ENCODE measurements around the gene GNG2. TPM values are rescaled to one million over a fixed set of nuclear protein-coding genes. Genes with fewer than 3 reads are reported as not detected.

GNG2 gene
- total RNA-seq, 1 experiment from 2014 or later: 13.9 TPM

Other genes starting within 250 kb of the GNG2 start
- 131 and 132 TPM in 2 replicates for gene FRMD6, start 208.7 kb upstream of the GNG2 start, total RNA-seq (2014; rRNA removed; shearing (Covaris generic))
- 146 and 189 TPM in 2 replicates for gene RTRAF, start 128.9 kb downstream of the GNG2 start, total RNA-seq (2014; rRNA removed; shearing (Covaris generic))
- gene NID2, start 208.4 kb downstream of the GNG2 start, total RNA-seq (2014; rRNA removed; shearing (Covaris generic)): 69.9 and 72.7 TPM in 2 replicates

Data from M059J (cell line).